Lower leg skin (tissue), 4 donors: ENCODE data around the gene MAGI2. TPM values are rescaled to one million over a fixed set of nuclear protein-coding genes. Genes with fewer than 3 reads are reported as not detected.

Experiments
- DNase-seq, 2 donors: peaks; one replicate each; pipeline ENCODE4 v3.0.0-alpha.2; 2019; ENCODE audit warnings: low spot score in 2 of 2
- H3K4me3 ChIP-seq: fragments of 200-600 bp; sonication (generic); 2 replicates; pipeline ENCODE4 v1.5.1; 2017; ENCODE audit warnings: mild to moderate bottlenecking, low read depth; ENCODE audit not compliant: poor library complexity, severe bottlenecking
- POLR2A ChIP-seq, 2 donors: fragments of 450-650 bp; IDR thresholded peaks; one replicate each; pipeline ENCODE4 v1.6.1; 2016 to 2017; ENCODE audit warnings: antibody characterized with exemption in 2 of 2, mild to moderate bottlenecking in 1 of 2, moderate library complexity in 1 of 2
- WGBS, 2 donors: methylation state at CpG; one replicate each; pipeline ENCODE4 v1.1.5; 2018; 5-methylcytosine and 5-hydroxymethylcytosine counted together
- intact Hi-C: fragments of 100-400 bp; cut with DNase I; formaldehyde crosslinking; loops from one replicate; pipeline ENCODE4 v1.15.0; 2023; ENCODE audit warnings: low total_unique reads
- total RNA-seq, 4 donors: library from RNA; depleted of rRNA; stranded (reverse); fragments of >200 nt; gene quantifications; one replicate each; pipeline ENCODE4 v1.1.0, GENCODE V29; 2016
- TF ChIP-seq, protein P1 (sequence below), 3 donors: fragments of 450-650 bp; IDR thresholded peaks; one replicate each; pipeline ENCODE4 v1.5.1; 2016; ENCODE audit warnings: antibody characterized with exemption in 3 of 3, mild to moderate bottlenecking in 3 of 3, moderate library complexity in 2 of 3

MAGI2 gene
- total RNA-seq, 4 donors from 2014 or later, result 1.6 to 3.0 (median 2.1) TPM

DNA sequence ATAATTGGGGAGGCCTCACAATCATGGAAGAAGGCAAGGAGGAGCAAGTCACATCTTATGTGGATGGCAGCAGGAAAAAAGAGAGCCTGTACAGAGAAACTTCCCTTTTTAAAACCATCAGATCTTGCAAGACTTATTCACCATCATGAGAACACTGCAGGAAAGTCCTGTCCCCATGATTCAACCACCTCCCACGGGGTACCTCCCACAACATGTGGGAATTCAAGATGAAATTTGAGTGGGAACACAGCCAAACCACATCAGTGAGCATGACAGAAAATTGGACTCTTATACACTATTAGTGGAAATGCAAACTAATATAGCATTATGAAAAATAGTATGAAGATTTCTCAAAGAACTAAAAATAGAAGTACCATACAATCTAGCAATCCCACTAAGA lies 271.2 kb downstream of the MAGI2 start:
- WGBS, 2 donors, result 0 to 5% methylated on average over 1 of the region's 1 CpG
- no peak for TF ChIP-seq POLR2A (IDR thresholded peaks at IDR 0.05)
- TF ChIP-seq, protein P1, sequence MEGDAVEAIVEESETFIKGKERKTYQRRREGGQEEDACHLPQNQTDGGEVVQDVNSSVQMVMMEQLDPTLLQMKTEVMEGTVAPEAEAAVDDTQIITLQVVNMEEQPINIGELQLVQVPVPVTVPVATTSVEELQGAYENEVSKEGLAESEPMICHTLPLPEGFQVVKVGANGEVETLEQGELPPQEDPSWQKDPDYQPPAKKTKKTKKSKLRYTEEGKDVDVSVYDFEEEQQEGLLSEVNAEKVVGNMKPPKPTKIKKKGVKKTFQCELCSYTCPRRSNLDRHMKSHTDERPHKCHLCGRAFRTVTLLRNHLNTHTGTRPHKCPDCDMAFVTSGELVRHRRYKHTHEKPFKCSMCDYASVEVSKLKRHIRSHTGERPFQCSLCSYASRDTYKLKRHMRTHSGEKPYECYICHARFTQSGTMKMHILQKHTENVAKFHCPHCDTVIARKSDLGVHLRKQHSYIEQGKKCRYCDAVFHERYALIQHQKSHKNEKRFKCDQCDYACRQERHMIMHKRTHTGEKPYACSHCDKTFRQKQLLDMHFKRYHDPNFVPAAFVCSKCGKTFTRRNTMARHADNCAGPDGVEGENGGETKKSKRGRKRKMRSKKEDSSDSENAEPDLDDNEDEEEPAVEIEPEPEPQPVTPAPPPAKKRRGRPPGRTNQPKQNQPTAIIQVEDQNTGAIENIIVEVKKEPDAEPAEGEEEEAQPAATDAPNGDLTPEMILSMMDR (IDR thresholded peaks at IDR 0.05), result no peak
- intact Hi-C loops, result no loop called here
- H3K4me3 ChIP-seq, result no peak overlapping the region
- no peak for DNase-seq

DNA sequence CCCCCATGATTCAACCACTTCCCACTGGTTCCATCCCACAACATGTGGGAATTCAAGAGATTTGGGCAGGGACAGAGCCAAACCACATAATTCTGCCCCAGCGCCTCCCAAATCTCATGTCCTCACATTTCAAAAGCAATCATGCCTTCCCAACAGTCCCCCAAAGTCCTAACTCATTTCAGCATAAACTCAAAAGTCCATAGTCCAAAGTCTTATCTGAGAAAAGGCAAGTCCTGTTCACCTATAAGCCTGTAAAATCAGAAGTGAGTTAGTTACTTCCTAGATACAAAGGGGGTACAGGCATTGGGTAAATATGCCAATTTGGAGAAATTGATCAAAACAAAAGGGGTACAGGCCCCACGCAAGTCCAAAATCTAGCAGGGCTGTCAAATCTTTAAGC lies 272.9 kb downstream of the MAGI2 start:
- DNase-seq, result no peak
- WGBS, 2 donors, result 48% methylated on average over 2 of the region's 2 CpGs

DNA sequence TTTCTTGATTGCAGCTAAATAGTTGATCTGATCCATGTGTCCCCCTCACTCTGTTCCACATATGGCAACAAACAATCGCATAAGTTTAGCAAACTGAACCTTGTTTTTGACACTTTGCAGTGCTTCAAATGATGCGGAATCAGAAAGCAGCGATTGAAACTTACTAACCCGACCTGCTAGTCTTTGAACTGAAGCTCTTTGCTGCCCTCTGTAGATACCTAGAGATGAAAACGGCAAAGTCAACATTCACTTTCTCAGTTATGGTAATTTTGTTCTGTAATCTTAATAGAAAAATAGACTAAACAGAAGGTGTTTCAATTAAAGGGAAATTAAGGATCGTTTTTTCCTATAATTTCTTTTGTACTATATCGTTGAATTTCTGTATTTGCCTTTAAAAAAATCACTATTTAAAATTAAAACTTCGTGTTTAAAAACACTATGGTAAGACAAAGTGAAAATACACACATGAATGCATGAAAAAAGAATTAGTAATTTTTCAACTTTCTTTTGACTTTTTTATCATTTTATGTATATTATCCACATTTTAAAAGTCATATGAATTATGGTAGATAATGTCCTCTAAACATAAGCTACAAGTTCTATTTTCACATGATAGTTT lies 276.5 kb downstream of the MAGI2 start:
- TF ChIP-seq, protein P1 (IDR thresholded peaks at IDR 0.05), result no peak
- TF ChIP-seq POLR2A (IDR thresholded peaks at IDR 0.05), result no peak
- intact Hi-C loops, result no loop called here
- WGBS, 2 donors, result 14 to 16% methylated on average over 8 of the region's 8 CpGs
- no peak for DNase-seq
- no peak overlapping the region for H3K4me3 ChIP-seq

More for the DNA sequence above, 272.9 kb downstream of the MAGI2 start:
- no peak for TF ChIP-seq POLR2A (IDR thresholded peaks at IDR 0.05)
- TF ChIP-seq, protein P1 (IDR thresholded peaks at IDR 0.05), result no peak
- H3K4me3 ChIP-seq, result no peak overlapping the region
- intact Hi-C loops, result no loop called here

GRCh38 chr7:79175374-79175773 lies 278.1 kb downstream of the MAGI2 start:
- DNase-seq, result no peak

GRCh38 chr7:79165225-79165624 lies 288.2 kb downstream of the MAGI2 start:
- WGBS, 2 donors, result 90 to 92% methylated on average over 1 of the region's 1 CpG

More at GRCh38 chr7:79175374-79175773, 278.1 kb downstream of the MAGI2 start:
- TF ChIP-seq POLR2A (IDR thresholded peaks at IDR 0.05), result no peak
- TF ChIP-seq, protein P1 (IDR thresholded peaks at IDR 0.05), result no peak
- intact Hi-C loops, result no loop called here
- 64 to 71% methylated on average over 3 of the region's 3 CpGs for WGBS, 2 donors
- no peak overlapping the region for H3K4me3 ChIP-seq

More at GRCh38 chr7:79165225-79165624, 288.2 kb downstream of the MAGI2 start:
- intact Hi-C loops, result no loop called here
- DNase-seq, result no peak
- TF ChIP-seq, protein P1 (IDR thresholded peaks at IDR 0.05), result no peak
- TF ChIP-seq POLR2A (IDR thresholded peaks at IDR 0.05), result no peak
- H3K4me3 ChIP-seq, result no peak overlapping the region
